22Rv1 (cell line): Measurements from ENCODE around the gene LETM1.

Experiments used
- H3K27ac ChIP-seq: fragments of 450-650 bp; 2 replicates; pipeline ENCODE4 v1.5.1; 2017
- ZFX ChIP-seq: fragments of 450-650 bp; IDR thresholded peaks from 2 replicates; pipeline ENCODE4 v1.6.1; 2017; ENCODE audit warnings: antibody characterized with exemption, borderline replicate concordance
- TF ChIP-seq, protein P1 (sequence below): fragments of 450-650 bp; IDR thresholded peaks from 2 replicates; pipeline ENCODE4 v1.5.1; 2017; ENCODE audit warnings: mild to moderate bottlenecking

Gene LETM1

DNA sequence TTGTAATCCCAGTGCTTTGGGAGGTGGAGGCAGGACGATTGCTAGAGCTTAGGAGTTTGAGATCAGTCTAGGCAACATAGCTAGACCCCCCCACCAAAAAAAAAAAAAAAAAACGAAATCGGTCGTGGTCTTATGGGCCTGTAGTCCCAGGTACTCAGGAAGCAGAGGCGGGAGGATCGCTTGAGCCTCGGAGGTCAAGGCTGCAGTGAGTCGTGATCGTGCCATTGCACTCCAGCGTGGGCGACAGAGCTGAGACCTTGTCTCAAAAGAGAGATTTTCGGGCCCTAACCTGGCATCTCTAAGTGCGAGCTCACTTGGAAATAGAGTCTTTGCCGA is 7.0 kb upstream of the LETM1 start:
- H3K27ac ChIP-seq = no peak overlapping the region
- TF ChIP-seq, protein P1, sequence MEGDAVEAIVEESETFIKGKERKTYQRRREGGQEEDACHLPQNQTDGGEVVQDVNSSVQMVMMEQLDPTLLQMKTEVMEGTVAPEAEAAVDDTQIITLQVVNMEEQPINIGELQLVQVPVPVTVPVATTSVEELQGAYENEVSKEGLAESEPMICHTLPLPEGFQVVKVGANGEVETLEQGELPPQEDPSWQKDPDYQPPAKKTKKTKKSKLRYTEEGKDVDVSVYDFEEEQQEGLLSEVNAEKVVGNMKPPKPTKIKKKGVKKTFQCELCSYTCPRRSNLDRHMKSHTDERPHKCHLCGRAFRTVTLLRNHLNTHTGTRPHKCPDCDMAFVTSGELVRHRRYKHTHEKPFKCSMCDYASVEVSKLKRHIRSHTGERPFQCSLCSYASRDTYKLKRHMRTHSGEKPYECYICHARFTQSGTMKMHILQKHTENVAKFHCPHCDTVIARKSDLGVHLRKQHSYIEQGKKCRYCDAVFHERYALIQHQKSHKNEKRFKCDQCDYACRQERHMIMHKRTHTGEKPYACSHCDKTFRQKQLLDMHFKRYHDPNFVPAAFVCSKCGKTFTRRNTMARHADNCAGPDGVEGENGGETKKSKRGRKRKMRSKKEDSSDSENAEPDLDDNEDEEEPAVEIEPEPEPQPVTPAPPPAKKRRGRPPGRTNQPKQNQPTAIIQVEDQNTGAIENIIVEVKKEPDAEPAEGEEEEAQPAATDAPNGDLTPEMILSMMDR = no peak

DNA sequence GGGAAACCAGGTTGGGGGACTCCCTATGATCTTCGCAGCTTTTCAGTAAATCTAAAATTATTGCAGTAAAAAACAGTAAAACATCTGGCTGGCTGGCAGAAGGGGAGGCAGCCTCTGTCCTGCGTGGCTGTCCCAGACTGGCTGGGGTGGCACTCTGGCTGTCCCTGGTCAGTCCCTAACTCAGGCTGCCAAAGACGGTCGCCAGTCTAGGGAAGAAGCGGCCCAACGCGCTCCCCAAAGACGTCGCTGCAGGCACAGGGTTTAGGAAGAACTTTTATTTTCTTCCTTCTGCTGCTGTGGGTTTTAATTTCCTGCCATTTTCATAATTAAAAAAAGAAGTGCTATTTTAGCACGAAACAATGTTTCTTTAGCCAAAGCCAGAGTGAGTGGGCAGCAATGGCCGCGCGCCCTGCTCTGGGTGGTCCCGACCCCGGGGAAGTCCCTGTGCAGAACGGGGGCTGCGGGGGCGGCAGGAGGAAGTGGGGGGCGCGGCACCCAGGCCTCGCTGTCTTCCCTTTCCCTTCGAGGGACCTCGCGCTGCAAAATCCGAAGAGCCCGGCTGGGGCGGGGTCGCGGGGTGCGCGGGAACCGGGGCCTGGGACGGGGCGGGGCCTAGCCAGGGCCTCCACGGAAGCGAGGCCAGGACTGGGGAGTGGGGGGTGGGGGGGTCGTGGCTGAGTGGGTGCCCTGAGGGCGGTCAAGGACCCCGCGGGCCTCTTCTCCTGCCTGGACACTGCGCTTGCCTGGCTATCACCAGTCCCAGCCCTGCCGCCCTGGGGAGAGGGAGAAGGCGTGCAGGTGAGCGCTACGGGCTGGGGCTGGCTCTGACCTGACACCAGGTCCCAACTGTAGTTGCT is 6.3 kb upstream of the LETM1 start:
- no peak for TF ChIP-seq ZFX
- TF ChIP-seq, protein P1 = no peak
- H3K27ac ChIP-seq = no peak overlapping the region

DNA sequence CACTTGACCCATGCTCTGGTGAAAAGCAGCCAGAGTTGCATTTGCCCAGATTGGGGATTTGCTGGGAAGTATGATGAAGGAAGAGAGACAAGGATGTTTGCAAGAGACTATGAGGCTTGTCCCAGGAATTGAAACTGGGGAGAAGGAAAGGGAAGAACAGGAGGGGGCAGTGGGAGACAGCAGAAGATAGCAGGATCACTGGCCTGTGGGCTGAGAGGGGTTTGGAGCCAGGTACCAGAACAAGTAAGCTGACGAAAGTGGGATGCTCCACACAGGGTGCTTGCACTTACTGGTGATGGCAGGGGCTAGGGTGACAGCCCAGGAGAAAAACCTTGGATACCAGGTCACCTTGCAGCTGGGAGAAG is 3.4 kb upstream of the LETM1 start:
- H3K27ac ChIP-seq = no peak overlapping the region
- TF ChIP-seq, protein P1 = no peak
- TF ChIP-seq ZFX = no peak

DNA sequence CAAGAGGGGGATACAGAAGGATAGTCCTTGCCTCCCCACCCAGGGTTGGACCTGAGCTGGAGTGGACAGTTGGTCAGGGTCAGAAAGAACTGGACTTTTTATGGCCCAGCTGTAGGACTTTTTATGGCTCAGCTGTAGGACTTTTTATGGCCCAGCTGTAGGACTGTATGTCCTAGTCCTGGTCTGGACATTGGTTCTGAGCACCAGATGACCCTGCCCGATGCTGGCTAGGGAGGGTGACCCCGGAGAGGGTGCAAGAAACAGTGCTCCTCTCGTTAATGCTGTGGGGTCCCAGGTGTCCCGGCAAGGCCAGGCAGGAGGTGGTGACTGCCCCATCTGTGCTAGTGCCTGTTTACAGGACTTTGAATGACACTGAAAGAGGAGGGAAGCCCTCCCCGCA is 2.0 kb upstream of the LETM1 start:
- H3K27ac ChIP-seq = peak overlapping the region; percentile 82; the same call in 1 of the 2 replicates

DNA sequence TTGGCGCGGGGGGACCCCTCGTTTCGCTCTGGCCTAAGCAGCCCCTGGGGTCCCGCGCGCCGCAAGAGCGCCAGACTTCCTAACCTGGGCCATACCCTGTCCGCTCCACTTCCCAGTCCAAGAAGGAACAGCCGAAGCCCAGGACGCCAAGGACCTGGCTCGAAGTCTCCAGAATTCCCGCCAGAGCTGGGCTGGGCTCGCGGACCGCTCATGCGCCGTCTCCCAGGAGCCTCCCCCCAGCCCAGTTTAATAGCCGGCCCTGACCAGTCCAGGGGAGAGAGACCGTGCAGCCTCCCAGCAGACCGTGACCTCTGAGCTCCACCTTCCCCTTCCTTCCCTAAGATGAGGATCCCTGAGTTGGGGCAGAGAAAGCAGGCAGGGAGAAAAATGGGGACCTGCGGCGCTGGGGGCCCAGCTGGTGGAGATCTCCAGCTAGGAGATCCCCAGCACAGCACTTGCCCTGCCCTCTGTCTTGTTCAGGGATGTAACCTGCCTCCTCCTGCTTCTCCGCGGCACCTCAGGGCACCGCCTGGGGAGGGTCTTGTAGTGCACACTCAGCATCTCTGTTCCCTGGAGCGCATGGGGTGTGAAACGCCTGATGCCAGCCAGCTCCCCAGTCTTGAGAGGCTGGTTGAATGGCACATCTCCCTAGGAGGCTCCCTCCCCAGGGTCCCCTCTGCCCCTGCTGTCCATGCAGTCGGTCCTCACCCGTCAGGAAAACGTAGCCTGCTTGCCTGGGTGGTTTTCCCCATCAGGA is 1.2 kb upstream of the LETM1 start:
- no peak for TF ChIP-seq ZFX
- TF ChIP-seq, protein P1 = no peak
- H3K27ac ChIP-seq = peak overlapping the region; percentile 82

More for the DNA sequence above, 2.0 kb upstream of the LETM1 start:
- TF ChIP-seq, protein P1 = no peak
- TF ChIP-seq ZFX = no peak

DNA sequence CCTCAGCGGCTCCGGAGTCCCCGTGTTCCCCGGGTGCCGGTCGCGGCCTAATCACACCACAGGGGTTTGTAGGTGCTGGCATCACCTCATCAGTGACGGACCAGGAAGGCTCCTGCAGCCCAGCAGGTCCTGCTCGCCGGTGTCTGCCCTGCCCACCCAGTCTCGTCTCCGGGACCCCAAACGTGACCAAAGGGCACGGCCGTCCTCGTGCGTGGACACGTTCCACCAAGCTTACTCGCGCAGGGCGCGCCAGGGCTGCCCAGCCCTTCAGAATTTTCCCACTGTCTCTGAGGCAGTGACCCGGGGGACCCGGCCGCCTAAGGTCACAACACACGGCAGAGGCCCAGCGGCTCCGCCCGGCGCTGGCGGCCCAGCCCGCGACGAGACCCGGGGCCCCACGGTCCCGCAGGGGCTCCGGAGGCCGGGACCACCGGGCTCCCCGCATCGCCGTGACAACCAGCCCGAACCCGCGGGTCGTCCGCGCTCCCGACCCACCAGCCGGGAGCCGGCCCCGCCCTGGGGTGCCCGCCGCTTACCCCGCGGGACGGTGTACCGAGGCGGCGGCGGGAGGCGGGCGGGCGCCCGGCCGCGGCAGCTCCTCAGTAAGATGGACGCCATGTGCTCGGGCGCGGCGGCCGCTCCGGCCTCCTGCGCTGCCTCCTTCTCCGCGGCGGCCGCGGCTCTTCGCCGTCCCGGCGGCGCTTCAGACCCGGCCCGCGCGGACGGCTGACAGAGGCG is 454 bp downstream of the LETM1 start:
- H3K27ac ChIP-seq = peak overlapping the region; percentile 82
- no peak for TF ChIP-seq ZFX
- TF ChIP-seq, protein P1 = 0 out of 2 replicates have a peak, but pooled peaks have one; percentile 6
